HCT116 (cell line): ENCODE measurements around the gene IFITM5. TPM values are rescaled to one million over a fixed set of nuclear protein-coding genes. Genes with fewer than 3 reads are reported as not detected.

Source experiments
- ATAC-seq: fragments of 200-7000 bp; cut with Tn5 transposase; 2 replicates; pipeline ENCODE4 v1.9.1; 2020; ENCODE audit warnings: mild to moderate bottlenecking, moderate library complexity
- BruUV-seq: library from RNA; stranded (reverse); fragments of 400-500 nt; replicated peaks from 2 replicates; lab custom pipeline; 2021; lab: Mats Ljungman, UMichigan
- CTCF ChIA-PET: fragments of 300-600 bp; sonication (Branson Sonifier 250); formaldehyde crosslinking; loops from one replicate; lab custom pipeline; 2021; ENCODE audit warnings: antibody characterized with exemption; lab: Charles Lee
- POLR2A ChIA-PET: fragments of 300-600, 350-600 bp; sonication (Branson Sonifier 250); formaldehyde crosslinking; loops from one replicate; lab custom pipeline; 2021; ENCODE audit warnings: antibody characterized with exemption; lab: Charles Lee
- RAD21 ChIA-PET, 2 experiments: fragments of 300-600 bp; sonication (Branson Sonifier 250); formaldehyde crosslinking; loops; one replicate each; lab custom pipeline; 2023; ENCODE audit warnings: low total read pairs in 2 of 2; ENCODE audit not compliant: uncharacterized antibody in 2 of 2, unreplicated experiment in 2 of 2, low non-redundant PET in 1 of 2; lab: Charles Lee
- DNase-seq: peaks from one replicate; pipeline ENCODE4 v3.0.0-alpha.2; 2010; ENCODE audit warnings: low read depth, low spot score
- H2AFZ ChIP-seq: fragments of 200-600 bp; shearing (Covaris generic), sonication (generic); 2 replicates; pipeline ENCODE4 v1.6.1; 2017; ENCODE audit warnings: low read depth, mixed run types, mixed read lengths, antibody characterized with exemption, low read length; ENCODE audit not compliant: poor library complexity, severe bottlenecking
- H3K27ac ChIP-seq: 2 replicates; pipeline ENCODE4 v1.5.1; 2012; ENCODE audit warnings: low read depth, low read length
- H3K27me3 ChIP-seq: fragments of 200-600 bp; sonication (generic); 2 replicates; pipeline ENCODE4 v1.6.1; 2016; ENCODE audit warnings: mixed run types, low read length, mixed read lengths; ENCODE audit not compliant: insufficient read depth
- H3K36me3 ChIP-seq, 2 experiments: fragments of 200-500 bp in 1 of 2; fragments of 200-600 bp in 1 of 2; sonication (Bioruptor generic) in 1 of 2; sonication (generic) in 1 of 2; 2 replicates each; pipeline versions ENCODE4 v1.5.1 to v1.6.1; 2014 to 2016; ENCODE audit warnings: low read length in 2 of 2, inconsistent platforms in 1 of 2, mixed read lengths in 1 of 2, mixed run types in 1 of 2; ENCODE audit not compliant: insufficient read depth in 2 of 2, control insufficient read depth in 1 of 2
- H3K4me1 ChIP-seq, 2 experiments: fragments of 200-600 bp in 1 of 2; sonication (generic) in 1 of 2; 2 replicates each; pipeline versions ENCODE4 v1.5.1 to v1.6.1; 2012 to 2017; ENCODE audit warnings: low read length in 2 of 2, inconsistent platforms in 1 of 2, mild to moderate bottlenecking in 1 of 2, mixed read lengths in 1 of 2, mixed run types in 1 of 2, moderate library complexity in 1 of 2; ENCODE audit not compliant: insufficient read depth in 2 of 2, control insufficient read depth in 1 of 2
- H3K4me2 ChIP-seq: fragments of 200-600 bp; sonication (generic); 2 replicates; pipeline ENCODE4 v1.6.1; 2017; ENCODE audit warnings: mixed run types, low read length, mixed read lengths
- H3K4me3 ChIP-seq, 2 experiments: fragments of 200-600 bp in 1 of 2; sonication (generic) in 1 of 2; replicated peaks in 1 of 2; 2 replicates each; pipeline ENCODE4 v1.5.1; 2011 to 2016; ENCODE audit warnings: low read length in 2 of 2, control low read depth in 1 of 2, low read depth in 1 of 2, mild to moderate bottlenecking in 1 of 2, mixed read lengths in 1 of 2, mixed run types in 1 of 2
- H3K79me2 ChIP-seq: fragments of 200-600 bp; sonication (generic); 2 replicates; pipeline ENCODE4 v1.6.1; 2017; ENCODE audit warnings: mild to moderate bottlenecking, mixed run types, low read length, moderate library complexity, mixed read lengths; ENCODE audit not compliant: insufficient read depth
- H3K9ac ChIP-seq: fragments of 200-600 bp; sonication (generic); 2 replicates; pipeline ENCODE4 v1.6.1; 2016; ENCODE audit warnings: low read length, mixed read lengths
- H3K9me2 ChIP-seq: fragments of 200-600 bp; sonication (generic), shearing (Covaris generic); 2 replicates; pipeline ENCODE4 v1.6.1; 2017; ENCODE audit warnings: mixed run types, mild to moderate bottlenecking, moderate library complexity; ENCODE audit not compliant: insufficient read depth
- H3K9me3 ChIP-seq, 2 experiments: fragments of 200-500 bp in 1 of 2; fragments of 200-600 bp in 1 of 2; sonication (Bioruptor generic) in 1 of 2; sonication (generic) in 1 of 2; 2 replicates each; pipeline ENCODE4 v1.6.1; 2014 to 2017; ENCODE audit warnings: low read length in 2 of 2, mixed read lengths in 2 of 2, inconsistent platforms in 1 of 2, low read depth in 1 of 2, mild to moderate bottlenecking in 1 of 2, mixed run types in 1 of 2, moderate library complexity in 1 of 2; ENCODE audit not compliant: control insufficient read depth in 1 of 2, insufficient read depth in 1 of 2
- H4K20me1 ChIP-seq: fragments of 200-600 bp; sonication (generic), shearing (Covaris generic); 2 replicates; pipeline ENCODE4 v1.6.1; 2017; ENCODE audit warnings: mixed run types, mild to moderate bottlenecking, moderate library complexity; ENCODE audit not compliant: insufficient read depth
- CEBPB ChIP-seq: IDR thresholded peaks from 2 replicates; pipeline ENCODE4 v1.6.1; 2012; ENCODE audit warnings: low read depth
- EGR1 ChIP-seq: IDR thresholded peaks from 2 replicates; pipeline ENCODE4 v1.6.1; 2012; ENCODE audit warnings: low read depth
- ELF1 ChIP-seq: IDR thresholded peaks from 2 replicates; pipeline ENCODE4 v1.6.1; 2012; ENCODE audit warnings: low read depth, borderline replicate concordance
- EZH2phosphoT487 ChIP-seq: fragments of 200-600 bp; IDR thresholded peaks from 2 replicates; pipeline ENCODE4 v1.6.1; 2018; ENCODE audit warnings: antibody characterized with exemption, borderline replicate concordance
- JUND ChIP-seq: IDR thresholded peaks from 2 replicates; pipeline ENCODE4 v1.6.1; 2012
- POLR2A ChIP-seq: IDR thresholded peaks from 2 replicates; pipeline ENCODE4 v1.7.0; 2011; ENCODE audit warnings: borderline replicate concordance; ENCODE audit not compliant: insufficient read depth, insufficient read length; ENCODE audit errors: extremely low read depth
- POLR2AphosphoS5 ChIP-seq: IDR thresholded peaks from 2 replicates; pipeline ENCODE4 v1.6.1; 2011; ENCODE audit warnings: mild to moderate bottlenecking, low read depth, low read length, moderate library complexity
- SP1 ChIP-seq: IDR thresholded peaks from 2 replicates; pipeline ENCODE4 v1.6.1; 2012; ENCODE audit warnings: low read depth
- SRF ChIP-seq: IDR thresholded peaks from 2 replicates; pipeline ENCODE4 v1.6.1; 2012; ENCODE audit warnings: low read depth
- ZNF274 ChIP-seq: fragments of 200-500 bp; sonication (Bioruptor generic); IDR thresholded peaks from 2 replicates; pipeline ENCODE4 v1.6.1; 2014; ENCODE audit warnings: mild to moderate bottlenecking, low read depth, low read length, inconsistent platforms
- intact Hi-C: fragments of 100-400 bp; cut with micrococcal nuclease; formaldehyde crosslinking; loops from 2 replicates; pipeline ENCODE4 v1.10.0; 2022
- total RNA-seq: library from RNA; stranded (reverse); gene quantifications from one replicate; pipeline ENCODE4 v1.2.1, GENCODE V29; 2021; ENCODE audit not compliant: unreplicated experiment
- TF ChIP-seq, protein P1 (sequence below): IDR thresholded peaks from 2 replicates; pipeline ENCODE4 v1.6.1; 2012; ENCODE audit warnings: low read depth

IFITM5 gene
- total RNA-seq, 1 experiment from 2014 or later, result not detected

DNA sequence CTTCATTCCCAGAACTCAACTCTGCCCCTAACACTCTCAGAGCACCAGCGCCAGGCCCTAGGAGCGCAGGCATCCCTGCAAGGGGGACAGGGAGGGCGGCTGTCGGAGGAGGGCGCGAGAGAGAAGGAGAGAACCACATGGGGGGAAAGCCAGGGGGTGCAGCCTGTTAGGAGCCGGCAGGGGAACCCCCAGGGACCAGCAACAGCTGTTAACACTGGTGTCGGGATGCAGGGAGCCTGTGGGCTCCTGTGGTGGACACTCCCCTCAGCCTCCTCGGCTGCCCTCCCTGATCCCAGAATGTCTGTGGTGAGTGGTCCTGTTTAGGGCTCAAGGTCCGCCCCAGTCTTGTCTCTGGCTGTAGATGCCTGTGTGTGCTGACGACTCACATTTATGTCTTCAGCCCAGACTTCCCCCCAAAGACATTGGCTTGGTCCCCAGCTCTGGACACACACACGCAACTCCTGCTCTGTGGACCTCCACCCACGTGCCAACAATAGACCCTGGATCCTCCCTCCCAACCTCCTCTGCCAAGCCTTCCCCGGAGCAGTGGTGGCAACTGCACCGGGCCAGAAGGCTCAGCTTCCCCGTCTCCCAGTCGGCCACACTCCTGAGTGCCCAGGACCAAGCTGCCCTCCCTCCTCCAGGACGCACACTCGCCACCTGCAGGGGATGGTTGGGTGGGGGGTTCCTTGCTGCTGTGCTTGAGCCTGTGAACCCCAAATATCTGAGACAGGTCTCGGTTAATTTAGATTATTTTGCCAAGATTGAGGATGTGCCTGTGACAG is 817 bp upstream of the IFITM5 start:
- POLR2A ChIA-PET, result no interaction called here
- H3K36me3 ChIP-seq, result no peaks in the 10 kb centered on the region
- no peaks in the 10 kb centered on the region for H4K20me1 ChIP-seq
- no peak overlapping the region for H2AFZ ChIP-seq
- ATAC-seq (no peak; the same call in 1 of the 2 replicates), DNase-seq (no peak)
- no peak overlapping the region for H3K27ac ChIP-seq
- intact Hi-C loops, result loop anchor here (5.0 to 10.0 kb wide), 2 partner anchors 57 to 95 kb away; partner anchors contain the start of gene PKP3
- H3K79me2 ChIP-seq, result no peaks in the 10 kb centered on the region
- no peak for TF ChIP-seq EGR1
- TF ChIP-seq POLR2AphosphoS5, result no peak
- no peak for TF ChIP-seq SP1
- no peak for TF ChIP-seq CEBPB
- no peak for TF ChIP-seq POLR2A
- no peak for TF ChIP-seq JUND
- TF ChIP-seq ELF1, result no peak
- TF ChIP-seq EZH2phosphoT487, result no peak
- no peak for TF ChIP-seq SRF
- no peak for TF ChIP-seq ZNF274
- TF ChIP-seq, protein P1, sequence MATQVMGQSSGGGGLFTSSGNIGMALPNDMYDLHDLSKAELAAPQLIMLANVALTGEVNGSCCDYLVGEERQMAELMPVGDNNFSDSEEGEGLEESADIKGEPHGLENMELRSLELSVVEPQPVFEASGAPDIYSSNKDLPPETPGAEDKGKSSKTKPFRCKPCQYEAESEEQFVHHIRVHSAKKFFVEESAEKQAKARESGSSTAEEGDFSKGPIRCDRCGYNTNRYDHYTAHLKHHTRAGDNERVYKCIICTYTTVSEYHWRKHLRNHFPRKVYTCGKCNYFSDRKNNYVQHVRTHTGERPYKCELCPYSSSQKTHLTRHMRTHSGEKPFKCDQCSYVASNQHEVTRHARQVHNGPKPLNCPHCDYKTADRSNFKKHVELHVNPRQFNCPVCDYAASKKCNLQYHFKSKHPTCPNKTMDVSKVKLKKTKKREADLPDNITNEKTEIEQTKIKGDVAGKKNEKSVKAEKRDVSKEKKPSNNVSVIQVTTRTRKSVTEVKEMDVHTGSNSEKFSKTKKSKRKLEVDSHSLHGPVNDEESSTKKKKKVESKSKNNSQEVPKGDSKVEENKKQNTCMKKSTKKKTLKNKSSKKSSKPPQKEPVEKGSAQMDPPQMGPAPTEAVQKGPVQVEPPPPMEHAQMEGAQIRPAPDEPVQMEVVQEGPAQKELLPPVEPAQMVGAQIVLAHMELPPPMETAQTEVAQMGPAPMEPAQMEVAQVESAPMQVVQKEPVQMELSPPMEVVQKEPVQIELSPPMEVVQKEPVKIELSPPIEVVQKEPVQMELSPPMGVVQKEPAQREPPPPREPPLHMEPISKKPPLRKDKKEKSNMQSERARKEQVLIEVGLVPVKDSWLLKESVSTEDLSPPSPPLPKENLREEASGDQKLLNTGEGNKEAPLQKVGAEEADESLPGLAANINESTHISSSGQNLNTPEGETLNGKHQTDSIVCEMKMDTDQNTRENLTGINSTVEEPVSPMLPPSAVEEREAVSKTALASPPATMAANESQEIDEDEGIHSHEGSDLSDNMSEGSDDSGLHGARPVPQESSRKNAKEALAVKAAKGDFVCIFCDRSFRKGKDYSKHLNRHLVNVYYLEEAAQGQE, result no peak
- no peak overlapping the region for H3K4me2 ChIP-seq
- BruUV-seq, result no TSS peak
- H3K9me3 ChIP-seq, result no peaks in the 10 kb centered on the region
- CTCF ChIA-PET, result interaction anchor here (0.6 kb wide), 1 partner anchor 56 kb away, joined by 3 read pairs; no protein-coding TSS in a partner anchor
- RAD21 ChIA-PET, result no interaction called here
- no peaks in the 10 kb centered on the region for H3K9me2 ChIP-seq
- H3K4me1 ChIP-seq, result peaks cover 0 to 3% of the 10 kb centered on the region in 2 experiments; a peak in 1 of 4 replicates
- no peaks in the 10 kb centered on the region for H3K27me3 ChIP-seq
- no peak overlapping the region for H3K9ac ChIP-seq
- no peak overlapping the region for H3K4me3 ChIP-seq
